Esophagus squamous epithelium (tissue), 5 donors: ENCODE measurements around the gene FLNB. TPM values are rescaled to one million over a fixed set of nuclear protein-coding genes. Genes with fewer than 3 reads are reported as not detected.

Source experiments
- DNase-seq: peaks from one replicate; lab custom pipeline; 2025; lab: John Stamatoyannopoulos, UW
- H3K27ac ChIP-seq, 4 donors: fragments of 200-600 bp; sonication (generic); one replicate each; pipeline ENCODE4 v1.5.1; 2016 to 2019; ENCODE audit warnings: mild to moderate bottlenecking in 1 of 4
- H3K27me3 ChIP-seq, 4 donors: fragments of 200-600 bp; sonication (generic); 1 replicate in 3 of 4; 2 replicates in 1 of 4; pipeline versions ENCODE4 v1.5.1 to v1.6.0; 2017 to 2021; ENCODE audit warnings: antibody characterized with exemption in 1 of 4
- H3K36me3 ChIP-seq, 3 donors: fragments of 200-600 bp; sonication (generic); one replicate each; pipeline ENCODE4 v1.5.1; 2016 to 2019
- H3K4me1 ChIP-seq, 3 donors: fragments of 200-600 bp; sonication (generic); one replicate each; pipeline ENCODE4 v1.5.1; 2017 to 2019
- H3K4me3 ChIP-seq, 4 donors: fragments of 200-600 bp; sonication (generic); 1 replicate in 3 of 4; 2 replicates in 1 of 4; pipeline ENCODE4 v1.5.1; 2016 to 2019; ENCODE audit warnings: mild to moderate bottlenecking in 2 of 4, moderate library complexity in 1 of 4
- H3K9me3 ChIP-seq, 3 donors: fragments of 200-600 bp; sonication (generic); one replicate each; pipeline ENCODE4 v1.5.1; 2016 to 2019
- CTCF ChIP-seq, 6 experiments: fragments of 450-650 bp in 4 of 6; fragments of 200-600 bp in 2 of 6; sonication (generic) in 2 of 6; IDR thresholded peaks; one replicate each; pipeline ENCODE4 v1.5.1; 2016 to 2019; ENCODE audit warnings: antibody characterized with exemption in 6 of 6, mild to moderate bottlenecking in 4 of 6, moderate library complexity in 4 of 6
- POLR2A ChIP-seq, 4 donors: fragments of 450-650 bp; IDR thresholded peaks; one replicate each; pipeline ENCODE4 v1.6.1; 2017; ENCODE audit warnings: antibody characterized with exemption in 4 of 4, mild to moderate bottlenecking in 4 of 4, moderate library complexity in 3 of 4
- WGBS, 2 donors: methylation state at CpG; one replicate each; pipeline ENCODE4 v1.1.5; 2018; 5-methylcytosine and 5-hydroxymethylcytosine counted together
- intact Hi-C: fragments of 100-400 bp; cut with DNase I; formaldehyde crosslinking; loops from one replicate; pipeline ENCODE4 v1.15.0; 2022
- total RNA-seq, 4 donors: library from RNA; depleted of rRNA; stranded (reverse); fragments of >200 nt; gene quantifications; one replicate each; pipeline ENCODE4 v1.1.0, GENCODE V29; 2016
- donor health status: DM: yes; HTN: yes; CAD: no.

Gene FLNB
- total RNA-seq, 4 donors from 2014 or later, result 65.4 to 77.0 (median 71.5) TPM

GRCh38 chr3:58202917-58203360, 194.7 kb downstream of the FLNB start:
- H3K4me1 ChIP-seq, result peaks cover 21 to 60% (median 29%) of the 10 kb centered on the region in 3 donors
- H3K27me3 ChIP-seq, result no peaks in the 10 kb centered on the region
- TF ChIP-seq POLR2A (IDR thresholded peaks at IDR 0.05) (no peak), CTCF (IDR thresholded peaks at IDR 0.05) (no peak)
- no peak for DNase-seq
- intact Hi-C loops, result no loop called here
- no peaks in the 10 kb centered on the region for H3K36me3 ChIP-seq
- 72 to 88% methylated on average over 9 of the region's 9 CpGs for WGBS, 2 donors
- H3K9me3 ChIP-seq, result no peaks in the 10 kb centered on the region
- no peak overlapping the region for H3K27ac ChIP-seq
- H3K4me3 ChIP-seq, result no peak overlapping the region

DNA sequence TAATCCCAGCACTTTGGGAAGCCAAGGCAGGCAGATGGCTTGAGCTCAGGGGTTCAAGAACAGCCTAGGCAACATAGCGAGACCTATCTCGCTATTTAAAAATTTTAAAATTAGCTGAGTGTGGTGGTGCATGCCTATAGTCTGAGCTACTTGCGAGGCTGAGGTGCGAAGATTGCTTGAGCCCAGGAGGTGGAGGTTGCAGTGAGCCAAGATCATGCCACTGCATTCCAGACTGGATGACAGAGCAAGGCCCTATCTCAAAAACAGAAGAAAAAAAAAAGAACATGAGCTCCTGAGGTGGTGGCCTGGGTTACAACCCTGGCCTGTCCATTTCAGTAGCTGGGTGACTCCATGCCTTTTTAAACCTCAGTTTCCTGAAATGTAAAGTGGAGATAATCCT, 195.3 kb downstream of the FLNB start:
- Histone ChIP-seq H3K9me3 (no peaks in the 10 kb centered on the region), H3K4me3 (no peak overlapping the region), H3K36me3 (no peaks in the 10 kb centered on the region), H3K4me1 (peaks cover 21 to 54% (median 26%) of the 10 kb centered on the region in 3 donors), H3K27me3 (no peaks in the 10 kb centered on the region), H3K27ac (no peak overlapping the region)
- TF ChIP-seq CTCF (IDR thresholded peaks at IDR 0.05) (no peak), POLR2A (IDR thresholded peaks at IDR 0.05) (no peak)
- intact Hi-C loops, result no loop called here
- DNase-seq, result no peak
- WGBS, 2 donors, result 97% methylated on average over 4 of the region's 4 CpGs

DNA sequence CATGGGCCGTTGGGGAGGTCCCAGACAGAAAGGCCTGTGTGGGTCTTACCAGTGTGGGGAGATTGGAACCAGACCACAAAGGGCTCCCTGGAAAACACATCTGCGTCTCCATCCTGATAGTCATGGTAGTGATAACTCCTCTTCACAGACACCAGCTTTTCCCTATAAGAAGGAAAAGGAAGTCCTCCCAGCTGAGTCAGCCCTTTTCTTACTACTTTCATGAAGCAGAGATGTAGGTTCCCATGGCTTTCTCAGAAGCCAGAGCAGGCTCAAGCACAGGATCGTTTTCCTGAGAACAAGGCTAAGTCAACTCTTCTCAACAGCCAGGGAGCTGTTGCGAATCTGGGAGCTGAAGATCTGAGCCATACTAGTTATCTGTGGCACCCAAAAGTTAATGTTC, 196.5 kb downstream of the FLNB start:
- Histone ChIP-seq H3K9me3 (no peaks in the 10 kb centered on the region), H3K4me1 (peaks cover 21 to 47% (median 22%) of the 10 kb centered on the region in 3 donors), H3K27ac (no peak overlapping the region), H3K36me3 (no peaks in the 10 kb centered on the region), H3K27me3 (no peaks in the 10 kb centered on the region), H3K4me3 (no peak overlapping the region)
- DNase-seq, result no peak
- TF ChIP-seq CTCF (IDR thresholded peaks at IDR 0.05) (no peak), POLR2A (IDR thresholded peaks at IDR 0.05) (no peak)
- intact Hi-C loops, result no loop called here
- WGBS, 2 donors, result 83% methylated on average over 4 of the region's 4 CpGs; no CpG with 5 or more reads in 1 of the 2 donors

GRCh38 chr3:58205981-58206380, 197.8 kb downstream of the FLNB start:
- intact Hi-C loops, result no loop called here

More at GRCh38 chr3:58205981-58206380, 197.8 kb downstream of the FLNB start:
- Histone ChIP-seq H3K27me3 (no peaks in the 10 kb centered on the region), H3K36me3 (no peaks in the 10 kb centered on the region), H3K4me3 (no peak overlapping the region), H3K27ac (peak overlapping the region; percentile 36 to 73 (median 46)), H3K4me1 (peaks cover 10 to 47% (median 15%) of the 10 kb centered on the region in 3 donors), H3K9me3 (no peaks in the 10 kb centered on the region)
- 72 to 81% methylated on average over 4 of the region's 4 CpGs for WGBS, 2 donors
- no peak for TF ChIP-seq POLR2A (IDR thresholded peaks at IDR 0.05)
- TF ChIP-seq CTCF (IDR thresholded peaks at IDR 0.05), result no peak
- no peak for DNase-seq
